Fibroblast of lung (primary cell): ENCODE data around the gene SUN3.

ENCODE experiments used
- EZH2 ChIP-seq: IDR thresholded peaks from 2 replicates; pipeline ENCODE4 v1.5.1; 2012; ENCODE audit warnings: low read length, control low read depth, mild to moderate bottlenecking; ENCODE audit errors: missing control alignments
- TF ChIP-seq, protein P1 (sequence below), 2 donors: IDR thresholded peaks in 1 of 2; conservative IDR thresholded peaks in 1 of 2; 1 replicate in 1 of 2; 2 replicates in 1 of 2; pipeline ENCODE4 v1.5.1; 2011 to 2012; ENCODE audit warnings: low read length in 2 of 2, control low read depth in 1 of 2, inconsistent platforms in 1 of 2, low read depth in 1 of 2, mild to moderate bottlenecking in 1 of 2

- TF ChIP-seq, protein P1, sequence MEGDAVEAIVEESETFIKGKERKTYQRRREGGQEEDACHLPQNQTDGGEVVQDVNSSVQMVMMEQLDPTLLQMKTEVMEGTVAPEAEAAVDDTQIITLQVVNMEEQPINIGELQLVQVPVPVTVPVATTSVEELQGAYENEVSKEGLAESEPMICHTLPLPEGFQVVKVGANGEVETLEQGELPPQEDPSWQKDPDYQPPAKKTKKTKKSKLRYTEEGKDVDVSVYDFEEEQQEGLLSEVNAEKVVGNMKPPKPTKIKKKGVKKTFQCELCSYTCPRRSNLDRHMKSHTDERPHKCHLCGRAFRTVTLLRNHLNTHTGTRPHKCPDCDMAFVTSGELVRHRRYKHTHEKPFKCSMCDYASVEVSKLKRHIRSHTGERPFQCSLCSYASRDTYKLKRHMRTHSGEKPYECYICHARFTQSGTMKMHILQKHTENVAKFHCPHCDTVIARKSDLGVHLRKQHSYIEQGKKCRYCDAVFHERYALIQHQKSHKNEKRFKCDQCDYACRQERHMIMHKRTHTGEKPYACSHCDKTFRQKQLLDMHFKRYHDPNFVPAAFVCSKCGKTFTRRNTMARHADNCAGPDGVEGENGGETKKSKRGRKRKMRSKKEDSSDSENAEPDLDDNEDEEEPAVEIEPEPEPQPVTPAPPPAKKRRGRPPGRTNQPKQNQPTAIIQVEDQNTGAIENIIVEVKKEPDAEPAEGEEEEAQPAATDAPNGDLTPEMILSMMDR (conservative IDR thresholded peaks at IDR 0.05 in 1 of 2, IDR thresholded peaks at IDR 0.05 in 1 of 2; ENCODE audit: low read depth in 1 of 2, low read length in 2 of 2): no peak
- no peak for TF ChIP-seq EZH2
Observed at GRCh38 chr7:47991270-47991669, 37.6 kb downstream of the SUN3 start.
